K562 (cell line): ENCODE measurements around the gene E2F7. TPM values are rescaled to one million over a fixed set of nuclear protein-coding genes. Genes with fewer than 3 reads are reported as not detected.

Source experiments
- ATAC-seq: fragments of 200-7000 bp; cut with Tn5 transposase; 3 replicates; pipeline ENCODE4 v1.9.1; 2020; ENCODE audit warnings: moderate library complexity
- BruUV-seq: library from RNA; stranded (reverse); fragments of 400-500 nt; replicated peaks from 2 replicates; lab custom pipeline; 2021; lab: Mats Ljungman, UMichigan
- CTCF ChIA-PET: fragments of 300-600 bp; formaldehyde crosslinking; extraction: SDS; loops from one replicate; lab custom pipeline; 2021; ENCODE audit warnings: low intra/inter-chr PET ratio; lab: Yijun Ruan, JAX
- POLR2A ChIA-PET: fragments of 300-600, 350-650 bp; sonication (Branson Sonifier 250); formaldehyde crosslinking; extraction: SDS; loops from one replicate; lab custom pipeline; 2021; ENCODE audit warnings: antibody characterized with exemption, inconsistent platforms; lab: Yijun Ruan, JAX
- DNase-seq, 4 experiments: peaks; one replicate each; pipeline versions ENCODE4 v3.0.0 to v3.0.0-alpha.2; 2011 to 2018; ENCODE audit warnings: low spot score in 3 of 4, mixed read lengths in 3 of 4; ENCODE audit errors: extremely low read depth in 1 of 4
- FAIRE-seq: peaks from 2 replicates; lab custom pipeline; 2011; peaks lifted over from hg19 to GRCh38; lab: Jason Lieb, UNC
- H2AFZ ChIP-seq: 2 replicates; pipeline ENCODE4 v1.6.0; 2011; ENCODE audit warnings: low read depth, low read length, control low read depth, inconsistent platforms
- H3K27ac ChIP-seq: fragments of 200-600 bp; 3 replicates; pipeline ENCODE4 v1.8.0; 2011; ENCODE audit warnings: low read depth, mild to moderate bottlenecking, control low read depth, inconsistent platforms, low read length, moderate library complexity, mixed read lengths; ENCODE audit errors: extremely low read depth
- H3K27me3 ChIP-seq, 2 experiments: fragments of 300-600 bp in 1 of 2; 2 replicates in 1 of 2; 3 replicates in 1 of 2; pipeline versions ENCODE4 v1.6.0 to v1.8.0; 2011; ENCODE audit warnings: inconsistent platforms in 2 of 2, low read length in 2 of 2, mild to moderate bottlenecking in 1 of 2, mixed read lengths in 1 of 2, moderate library complexity in 1 of 2; ENCODE audit not compliant: control insufficient read depth in 2 of 2, insufficient read depth in 2 of 2
- H3K36me3 ChIP-seq: fragments of 300-600 bp; 3 replicates; pipeline ENCODE4 v1.8.0; 2011; ENCODE audit warnings: mild to moderate bottlenecking, low read length, inconsistent platforms; ENCODE audit not compliant: control insufficient read depth, insufficient read depth
- H3K4me1 ChIP-seq, 2 experiments: fragments of 200-600 bp in 1 of 2; replicated peaks in 1 of 2; 2 replicates in 1 of 2; 3 replicates in 1 of 2; pipeline versions ENCODE4 v1.5.1 to v1.8.0; 2011; ENCODE audit warnings: inconsistent platforms in 2 of 2, low read length in 2 of 2, mild to moderate bottlenecking in 1 of 2, mixed read lengths in 1 of 2, moderate library complexity in 1 of 2; ENCODE audit not compliant: control insufficient read depth in 2 of 2, insufficient read depth in 2 of 2
- H3K4me2 ChIP-seq: 2 replicates; pipeline ENCODE4 v1.6.1; 2011; ENCODE audit warnings: low read length, control low read depth, inconsistent platforms, mixed read lengths; ENCODE audit not compliant: insufficient read depth
- H3K4me3 ChIP-seq: fragments of 200-600 bp; sonication (generic), shearing (Covaris generic); 2 replicates; pipeline ENCODE4 v1.5.1; 2016; ENCODE audit warnings: control low read depth, inconsistent platforms
- H3K79me2 ChIP-seq: fragments of 200-600 bp; 3 replicates; pipeline ENCODE4 v1.8.0; 2011; ENCODE audit warnings: low read length, inconsistent platforms; ENCODE audit not compliant: control insufficient read depth, insufficient read depth
- H3K9ac ChIP-seq, 2 experiments: 2 replicates each; pipeline versions ENCODE4 v1.6.0 to v1.6.1; 2011; ENCODE audit warnings: low read depth in 2 of 2, low read length in 2 of 2, control low read depth in 1 of 2, inconsistent platforms in 1 of 2, mild to moderate bottlenecking in 1 of 2, mixed read lengths in 1 of 2; ENCODE audit not compliant: insufficient read depth in 1 of 2
- H3K9me1 ChIP-seq: one replicate; pipeline ENCODE4 v1.6.0; 2011; ENCODE audit warnings: inconsistent platforms, mild to moderate bottlenecking, low read length, moderate library complexity; ENCODE audit not compliant: control insufficient read depth, insufficient read depth
- H3K9me3 ChIP-seq: replicated peaks from 2 replicates; pipeline ENCODE4 v1.5.1; 2011; ENCODE audit warnings: low read depth, low read length, inconsistent platforms; ENCODE audit not compliant: control insufficient read depth, insufficient read depth
- H4K20me1 ChIP-seq: replicated peaks from 2 replicates; pipeline ENCODE4 v1.6.1; 2011; ENCODE audit warnings: low read length, inconsistent platforms, mixed read lengths; ENCODE audit not compliant: control insufficient read depth, insufficient read depth
- CC2D1A ChIP-seq: fragments of 450-650 bp; IDR thresholded peaks from 2 replicates; pipeline ENCODE4 v1.6.1; 2017; ENCODE audit warnings: mild to moderate bottlenecking
- MBD1 ChIP-seq: fragments of 250-450 bp; sonication (Bioruptor Pico); IDR thresholded peaks from 2 replicates; pipeline ENCODE4 v1.8.0; 2022; ENCODE audit warnings: inconsistent platforms
- MEF2D ChIP-seq: conservative IDR thresholded peaks from 2 replicates; pipeline ENCODE4 v1.6.1; 2016; ENCODE audit warnings: low read depth, missing genetic modification characterization, missing compliant biosample characterization
- MTA1 ChIP-seq: fragments of 450-650 bp; IDR thresholded peaks from 2 replicates; pipeline ENCODE4 v1.6.1; 2017; ENCODE audit warnings: borderline replicate concordance
- MXD1 ChIP-seq: fragments of 250-450 bp; sonication (Bioruptor Pico); IDR thresholded peaks from 2 replicates; pipeline ENCODE4 v1.8.0; 2021; ENCODE audit warnings: borderline replicate concordance, mild to moderate bottlenecking, moderate library complexity; ENCODE audit not compliant: poor library complexity, severe bottlenecking
- SP1 ChIP-seq: sonication (generic); formaldehyde crosslinking; IDR thresholded peaks from 2 replicates; pipeline ENCODE4 v1.8.1; 2022; ENCODE audit warnings: mild to moderate bottlenecking, missing genetic modification reagents
- SRSF3 ChIP-seq: fragments of 200-400 bp; formaldehyde crosslinking; IDR thresholded peaks from 2 replicates; pipeline ENCODE4 v1.6.1; 2016; ENCODE audit warnings: mild to moderate bottlenecking, low read length, moderate library complexity; ENCODE audit not compliant: insufficient read depth
- TFAM ChIP-seq: fragments of 250-450 bp; sonication (Bioruptor Pico); conservative IDR thresholded peaks from 2 replicates; pipeline ENCODE4 v1.5.0; 2021; ENCODE audit warnings: mild to moderate bottlenecking, moderate library complexity
- XRCC4 ChIP-seq: IDR thresholded peaks from one replicate; pipeline ENCODE4 v1.6.1; 2011; ENCODE audit not compliant: insufficient read depth, insufficient read length; ENCODE audit errors: extremely low read depth
- ZBTB11 ChIP-seq, 3 experiments: fragments of 200-800 bp in 1 of 3; fragments of 250-450 bp in 1 of 3; fragments of 450-650 bp in 1 of 3; sonication (Bioruptor Pico) in 1 of 3; sonication (Bioruptor generic) in 1 of 3; formaldehyde crosslinking in 1 of 3; IDR thresholded peaks; 2 replicates each; pipeline versions ENCODE4 v1.6.1 to v1.8.0; 2016 to 2022; ENCODE audit warnings: mild to moderate bottlenecking in 2 of 3, missing genetic modification characterization in 2 of 3, missing compliant biosample characterization in 1 of 3, moderate library complexity in 1 of 3
- ZBTB5 ChIP-seq: fragments of 450-650 bp; IDR thresholded peaks from 2 replicates; pipeline ENCODE4 v1.6.1; 2017; ENCODE audit warnings: antibody characterized with exemption
- ZFX ChIP-seq: sonication (generic); formaldehyde crosslinking; IDR thresholded peaks from 2 replicates; pipeline ENCODE4 v1.8.0; 2022; ENCODE audit warnings: mild to moderate bottlenecking, missing genetic modification reagents, moderate library complexity
- ZNF23 ChIP-seq: fragments of 250-450 bp; sonication (Bioruptor Pico); IDR thresholded peaks from 2 replicates; pipeline ENCODE4 v1.4.0; 2020; ENCODE audit warnings: mild to moderate bottlenecking
- ZNF436 ChIP-seq: fragments of 250-450, 450-650 bp; sonication (Bioruptor Pico); formaldehyde crosslinking; IDR thresholded peaks from 2 replicates; pipeline ENCODE4 v1.7.0; 2020; ENCODE audit warnings: mild to moderate bottlenecking
- ZNF589 ChIP-seq: fragments of 200-800 bp; sonication (Bioruptor generic); IDR thresholded peaks from 2 replicates; pipeline ENCODE4 v1.6.1; 2016; ENCODE audit warnings: low read depth, missing genetic modification characterization, missing compliant biosample characterization
- ZNF76 ChIP-seq: fragments of 250-450 bp; sonication (Bioruptor Pico); IDR thresholded peaks from 2 replicates; pipeline ENCODE4 v1.4.0; 2020; ENCODE audit warnings: mild to moderate bottlenecking, moderate library complexity, borderline replicate concordance
- WGBS: fragments of 100-300 bp; shearing (Covaris generic); methylation state at CpG from one replicate; pipeline ENCODE4 v1.1.6; 2016; ENCODE audit warnings: low coverage, mixed read lengths; ENCODE audit not compliant: insufficient coverage; ENCODE audit errors: missing lambda C conversion rate; 5-methylcytosine and 5-hydroxymethylcytosine counted together
- in situ Hi-C: fragments of 300-500 bp; cut with MboI; formaldehyde crosslinking; loops from 4 replicates; pipeline ENCODE4 v1.15.0; 2018; ENCODE audit warnings: inconsistent platforms, mixed read lengths
- intact Hi-C: fragments of 100-400 bp; cut with micrococcal nuclease; formaldehyde crosslinking; loops from 2 replicates; pipeline ENCODE4 v1.14.2; 2022
- polyA plus RNA-seq, 8 experiments: library from polyadenylated mRNA; depleted of rRNA in 4 of 8; stranded (reverse) in 5 of 8; unstranded in 3 of 8; fragments of >200 nt; fragmentation: Nextera tagmentation in 2 of 8; fragmentation: Illumina TruSeq in 1 of 8; extraction: Ambion mirVana in 2 of 8; extraction: Trizol in 1 of 8; gene quantifications; 2 replicates each; pipeline versions ENCODE4 v1.2.1 to v1.2.3, GENCODE V29; 2011 to 2014; ENCODE audit warnings: inconsistent platforms in 1 of 8, missing spikeins in 1 of 8
- total RNA-seq, 7 experiments: library from RNA; depleted of rRNA in 6 of 7; stranded (reverse); fragments of >200 nt in 6 of 7; fragmentation: Illumina TruSeq in 2 of 7; extraction: Trizol in 2 of 7; gene quantifications; 2 replicates each; pipeline versions ENCODE4 v1.2.1 to v1.2.3, GENCODE V29; 2011 to 2021; ENCODE audit warnings: low replicate concordance in 1 of 7

Gene E2F7
- total and polyA plus RNA-seq, 9 of the 15 experiments (the other 6 are each of a cell fraction or from before 2014, with no cell fraction given): 3.4 to 13.6 (median 8.1) TPM

- POLR2A ChIA-PET: no interaction called here
- H3K4me2 ChIP-seq: no peak overlapping the region
- H2AFZ ChIP-seq: no peak overlapping the region
- H3K4me3 ChIP-seq: no peak overlapping the region
- no peak for TF ChIP-seq ZBTB5
- TF ChIP-seq SRSF3: no peak
- no peak for TF ChIP-seq TFAM (CRISPR knock-in tag)
- no peak for TF ChIP-seq MTA1
- TF ChIP-seq MEF2D: no peak
- no peak for TF ChIP-seq ZFX
- TF ChIP-seq MXD1 (CRISPR knock-in tag): no peak
- no peak for TF ChIP-seq XRCC4
- TF ChIP-seq ZBTB11 (CRISPR knock-in tag; IDR thresholded peaks at IDR 0.05): no peak
- no peak for TF ChIP-seq CC2D1A
- TF ChIP-seq MBD1 (CRISPR knock-in tag): no peak
- no peak for TF ChIP-seq ZNF436 (CRISPR knock-in tag)
- no peak for TF ChIP-seq SP1 (CRISPR knock-in tag)
- no peak for TF ChIP-seq ZNF589
- no peak for TF ChIP-seq ZNF76 (CRISPR knock-in tag)
- no peak for TF ChIP-seq ZNF23
- H3K27me3 ChIP-seq: no peaks in the 10 kb centered on the region
- BruUV-seq: no TSS peak
- no peaks in the 10 kb centered on the region for H4K20me1 ChIP-seq
- no peaks in the 10 kb centered on the region for H3K36me3 ChIP-seq
- intact Hi-C loops (no loop called here), in situ Hi-C loops (no loop called here)
- no peaks in the 10 kb centered on the region; a peak in 1 of 5 replicates for H3K4me1 ChIP-seq
- no peaks in the 10 kb centered on the region for H3K9me3 ChIP-seq
- H3K27ac ChIP-seq: no peak overlapping the region
- no peaks in the 10 kb centered on the region for H3K79me2 ChIP-seq
- no peak overlapping the region for H3K9ac ChIP-seq
- ATAC-seq (no peak), FAIRE-seq (no peak), DNase-seq (no peak)
- 3% methylated on average over 2 of the region's 2 CpGs for WGBS
- H3K9me1 ChIP-seq: no peaks in the 10 kb centered on the region
- CTCF ChIA-PET: no interaction called here
Observed at GRCh38 chr12:77099799-77100198, 34.4 kb upstream of the E2F7 start.
